ENCODE measurements around the gene RNF207. TPM values are rescaled to one million over a fixed set of nuclear protein-coding genes. Genes with fewer than 3 reads are reported as not detected.

The RNF207 gene
- total and polyA plus RNA-seq, 2 of the 13 experiments (the other 11 are each of a cell fraction or from before 2014, with no cell fraction given): 9.8 to 15.9 TPM

DNA sequence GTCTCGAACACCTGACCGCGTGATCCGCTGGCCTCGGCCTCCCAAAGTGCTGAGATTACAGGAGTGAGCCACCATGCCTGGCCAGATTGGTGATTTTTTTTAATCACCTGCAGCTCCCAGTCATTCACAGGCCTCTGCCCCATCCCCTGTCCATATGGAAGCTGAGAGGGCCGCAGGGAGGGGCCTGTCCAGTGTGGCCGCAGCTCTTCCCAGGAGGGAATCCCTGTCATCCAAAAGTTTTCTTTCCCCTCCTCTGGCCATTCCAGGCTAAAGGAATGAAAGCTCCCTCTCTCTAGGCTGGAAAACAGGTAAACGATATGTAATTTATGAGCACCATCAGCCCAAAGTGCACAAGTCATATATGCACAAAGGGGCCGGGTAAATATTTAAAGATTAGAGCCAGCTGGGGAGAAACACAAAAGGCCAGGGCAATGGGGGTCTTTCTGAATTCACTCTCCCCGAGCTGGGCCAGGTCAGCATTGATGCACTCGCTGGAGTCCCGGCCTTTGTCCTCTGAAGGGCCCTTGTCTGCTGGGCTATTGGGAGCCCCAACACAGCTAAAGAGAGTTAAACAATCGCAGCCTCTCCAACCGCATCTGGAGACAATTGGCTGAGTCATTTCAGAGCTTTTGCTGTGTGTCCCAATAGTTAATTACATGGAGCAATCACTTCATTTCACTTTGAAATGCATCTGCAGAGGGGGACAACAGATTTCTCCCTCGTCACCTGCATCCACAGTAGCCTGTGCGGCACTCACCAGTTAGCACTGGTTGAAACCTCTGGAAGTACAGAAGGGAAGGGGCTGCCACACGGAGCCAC is 34.2 kb downstream of the RNF207 start (continued):
- TF ChIP-seq PAXIP1 (CRISPR knock-in tag; conservative IDR thresholded peaks at IDR 0.05): peak; percentile 90
- no peak for TF ChIP-seq U2AF1 (optimal IDR thresholded peaks at IDR 0.05; ENCODE audit: low read depth, low read length)
- TF ChIP-seq ATF7 (IDR thresholded peaks at IDR 0.05): no peak
- TF ChIP-seq ATF7 (CRISPR knock-in tag; IDR thresholded peaks at IDR 0.05): no peak
- no peak for TF ChIP-seq AFF4 (CRISPR knock-in tag; IDR thresholded peaks at IDR 0.05)
- TF ChIP-seq, protein P1, sequence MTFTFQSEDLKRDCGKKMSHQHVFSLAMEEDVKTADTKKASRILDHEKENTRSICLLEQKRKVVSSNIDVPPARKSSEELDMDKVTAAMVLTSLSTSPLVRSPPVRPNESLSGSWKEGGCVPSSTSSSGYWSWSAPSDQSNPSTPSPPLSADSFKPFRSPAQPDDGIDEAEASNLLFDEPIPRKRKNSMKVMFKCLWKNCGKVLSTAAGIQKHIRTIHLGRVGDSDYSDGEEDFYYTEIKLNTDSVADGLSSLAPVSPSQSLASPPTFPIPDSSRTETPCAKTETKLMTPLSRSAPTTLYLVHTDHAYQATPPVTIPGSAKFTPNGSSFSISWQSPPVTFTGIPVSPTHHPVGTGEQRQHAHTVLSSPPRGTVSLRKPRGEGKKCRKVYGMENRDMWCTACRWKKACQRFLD (CRISPR knock-in tag; IDR thresholded peaks at IDR 0.05; ENCODE audit: borderline replicate concordance): no peak
- TF ChIP-seq NR2F2 (IDR thresholded peaks at IDR 0.05; ENCODE audit: borderline replicate concordance, low read depth): peak; percentile 77; the same call in 1 of the 2 replicates
- no peak for TF ChIP-seq STAG1 (CRISPR knock-in tag; IDR thresholded peaks at IDR 0.05)
- TF ChIP-seq TCF7 (IDR thresholded peaks at IDR 0.05; ENCODE audit: low read depth): peak; percentile 35; the same call in 1 of the 2 replicates
- peak; percentile 83; the same call in 1 of the 2 replicates for TF ChIP-seq SOX13 (IDR thresholded peaks at IDR 0.05)
- TF ChIP-seq SOX13 (CRISPR knock-in tag; conservative IDR thresholded peaks at IDR 0.05 in 1 of 2, IDR thresholded peaks at IDR 0.05 in 1 of 2): peak in 1 of 2 experiments; percentile 91; a peak in 2 of 4 replicates
- TF ChIP-seq ZNF83 (CRISPR knock-in tag; IDR thresholded peaks at IDR 0.05; ENCODE audit: borderline replicate concordance): no peak
- no peak for TF ChIP-seq MTA1 (CRISPR knock-in tag; IDR thresholded peaks at IDR 0.05; ENCODE audit: borderline replicate concordance)
- TF ChIP-seq ZNF609 (CRISPR knock-in tag; IDR thresholded peaks at IDR 0.05; ENCODE audit: borderline replicate concordance): peak; percentile 38; the same call in 1 of the 2 replicates
- peak; percentile 97 for TF ChIP-seq ZBTB7B (CRISPR knock-in tag; IDR thresholded peaks at IDR 0.05)
